ENCODE data around the gene RBFOX2. TPM values are rescaled to one million over a fixed set of nuclear protein-coding genes. Genes with fewer than 3 reads are reported as not detected.

The RBFOX2 gene
- total and polyA plus RNA-seq, 2 of the 13 experiments (the other 11 are each of a cell fraction or from before 2014, with no cell fraction given) = 37.3 to 40.4 TPM

GRCh38 chr22:35839841-35840301 lies 188.8 kb downstream of the RBFOX2 start (continued):
- TF ChIP-seq ZNF609 (CRISPR knock-in tag; IDR thresholded peaks at IDR 0.05; ENCODE audit: borderline replicate concordance) = no peak
- no peak for TF ChIP-seq ZBTB49 (CRISPR knock-in tag; IDR thresholded peaks at IDR 0.05; ENCODE audit: borderline replicate concordance)
- TF ChIP-seq CREB1 (IDR thresholded peaks at IDR 0.05) = no peak
- TF ChIP-seq CREB1 (CRISPR knock-in tag; IDR thresholded peaks at IDR 0.05) = no peak
- no peak for TF ChIP-seq ELF4 (CRISPR knock-in tag; IDR thresholded peaks at IDR 0.05; ENCODE audit: borderline replicate concordance)
